GM10248 (cell line): ENCODE measurements around the gene BNIPL.

Source experiments
- CTCF ChIA-PET: fragments of 300-600 bp; sonication (Branson Sonifier 250); formaldehyde crosslinking; extraction: SDS; loops from one replicate; lab custom pipeline; 2021; ENCODE audit warnings: antibody characterized with exemption; lab: Yijun Ruan, JAX
- POLR2A ChIA-PET: fragments of 350-650 bp; sonication (Branson Sonifier 250); formaldehyde crosslinking; extraction: SDS; loops from one replicate; lab custom pipeline; 2020; ENCODE audit warnings: antibody characterized with exemption; lab: Yijun Ruan, JAX
- DNase-seq: peaks from one replicate; pipeline ENCODE4 v3.0.0; 2012; ENCODE audit errors: extremely low spot score
- TF ChIP-seq, protein P1 (sequence below): IDR thresholded peaks from 2 replicates; pipeline ENCODE4 v1.5.1; 2012; ENCODE audit warnings: mild to moderate bottlenecking, low read depth; ENCODE audit errors: extremely low read depth, missing control alignments, control extremely low read depth

Gene BNIPL

DNA sequence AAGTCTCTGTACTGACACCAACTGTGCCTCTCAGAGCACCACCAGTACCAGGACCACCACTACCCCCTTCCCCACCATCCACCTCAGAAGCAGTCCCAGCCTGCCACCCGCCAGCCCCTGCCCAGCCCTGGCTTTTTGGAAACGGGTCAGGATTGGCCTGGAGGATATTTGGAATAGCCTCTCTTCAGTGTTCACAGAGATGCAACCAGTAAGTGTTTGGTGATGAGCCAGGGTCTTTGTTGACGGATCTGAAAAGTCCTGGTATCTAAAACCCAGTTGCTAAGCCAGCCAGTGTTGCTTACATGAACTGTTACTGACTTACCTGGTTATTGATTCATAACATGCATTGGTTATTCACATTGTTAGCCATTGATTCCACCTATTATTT lies 12.3 kb downstream of the BNIPL start:
- POLR2A ChIA-PET, result interaction anchor here (0.6 kb wide), 1 partner anchor 9 kb away, joined by 3 read pairs; no protein-coding TSS in a partner anchor
- TF ChIP-seq, protein P1, sequence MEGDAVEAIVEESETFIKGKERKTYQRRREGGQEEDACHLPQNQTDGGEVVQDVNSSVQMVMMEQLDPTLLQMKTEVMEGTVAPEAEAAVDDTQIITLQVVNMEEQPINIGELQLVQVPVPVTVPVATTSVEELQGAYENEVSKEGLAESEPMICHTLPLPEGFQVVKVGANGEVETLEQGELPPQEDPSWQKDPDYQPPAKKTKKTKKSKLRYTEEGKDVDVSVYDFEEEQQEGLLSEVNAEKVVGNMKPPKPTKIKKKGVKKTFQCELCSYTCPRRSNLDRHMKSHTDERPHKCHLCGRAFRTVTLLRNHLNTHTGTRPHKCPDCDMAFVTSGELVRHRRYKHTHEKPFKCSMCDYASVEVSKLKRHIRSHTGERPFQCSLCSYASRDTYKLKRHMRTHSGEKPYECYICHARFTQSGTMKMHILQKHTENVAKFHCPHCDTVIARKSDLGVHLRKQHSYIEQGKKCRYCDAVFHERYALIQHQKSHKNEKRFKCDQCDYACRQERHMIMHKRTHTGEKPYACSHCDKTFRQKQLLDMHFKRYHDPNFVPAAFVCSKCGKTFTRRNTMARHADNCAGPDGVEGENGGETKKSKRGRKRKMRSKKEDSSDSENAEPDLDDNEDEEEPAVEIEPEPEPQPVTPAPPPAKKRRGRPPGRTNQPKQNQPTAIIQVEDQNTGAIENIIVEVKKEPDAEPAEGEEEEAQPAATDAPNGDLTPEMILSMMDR, result no peak
- CTCF ChIA-PET, result interaction anchor here (0.9 to 6.8 kb wide), 5 partner anchors 10 to 42 kb away, joined by 3 to 69 read pairs (median 5); partner anchors contain the start of genes CDC42SE1, GABPB2, MINDY1 and MLLT11
- no peak for DNase-seq

DNA sequence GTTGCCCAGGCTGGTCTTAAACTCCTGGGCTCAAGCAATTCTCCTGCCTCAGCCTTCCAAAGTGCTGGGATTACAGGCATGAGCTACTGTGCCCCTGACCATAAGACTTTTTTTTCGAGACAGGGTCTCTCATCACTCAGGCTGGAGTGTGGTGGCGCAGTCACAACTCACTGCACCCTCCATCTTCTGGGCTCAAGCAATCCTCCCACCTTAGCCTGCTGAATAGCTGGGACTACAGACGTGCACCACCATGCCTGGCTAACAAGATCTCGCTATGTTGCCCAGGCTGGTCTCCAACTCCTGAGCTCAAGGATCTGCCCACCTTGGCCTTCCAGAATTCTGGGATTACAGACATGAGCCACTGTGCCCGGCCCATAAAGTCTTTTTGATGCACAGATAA lies 13.1 kb downstream of the BNIPL start:
- TF ChIP-seq, protein P1, result no peak
- POLR2A ChIA-PET, result interaction anchor here (0.8 to 1.3 kb wide), 2 partner anchors 9 to 13 kb away, joined by 6 to 10 read pairs; no protein-coding TSS in a partner anchor
- DNase-seq, result no peak
- CTCF ChIA-PET, result interaction anchor here (0.7 to 6.8 kb wide), 5 partner anchors 10 to 25 kb away, joined by 3 to 69 read pairs (median 4); partner anchors contain the start of genes CDC42SE1, GABPB2 and MLLT11

DNA sequence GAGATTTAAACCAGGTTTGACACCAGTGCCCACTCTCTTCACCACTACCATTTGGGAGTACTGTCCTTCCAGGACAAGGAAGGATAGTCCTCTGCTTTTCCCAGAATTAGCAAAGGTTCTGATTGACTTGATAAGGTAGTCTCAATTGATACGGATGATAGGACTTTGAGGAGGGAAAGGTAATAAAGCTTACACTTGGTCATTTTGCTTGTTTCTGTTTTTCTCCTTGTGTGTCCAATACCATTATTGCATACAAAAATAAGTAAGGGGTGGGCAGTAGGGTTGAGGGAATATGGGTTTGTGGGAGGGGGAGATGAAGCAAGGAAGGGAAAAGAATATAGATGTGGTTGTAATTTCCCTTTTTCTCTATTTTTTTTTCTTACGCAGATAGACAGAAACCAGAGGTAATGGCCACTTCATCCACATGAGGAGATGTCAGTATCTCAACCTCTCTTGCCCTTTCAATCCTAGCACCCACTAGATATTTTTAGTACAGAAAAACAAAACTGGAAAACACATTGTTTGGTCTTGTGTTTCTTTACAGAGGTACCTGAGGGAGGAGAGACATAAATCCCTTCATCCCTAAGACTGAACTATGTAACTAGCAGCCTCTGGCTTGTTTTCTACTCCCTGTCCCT lies 13.8 kb downstream of the BNIPL start:
- CTCF ChIA-PET, result interaction anchor here (0.7 to 6.8 kb wide), 5 partner anchors 9 to 26 kb away, joined by 3 to 69 read pairs (median 4); partner anchors contain the start of genes CDC42SE1, GABPB2 and MLLT11
- POLR2A ChIA-PET, result interaction anchor here (1.3 kb wide), 1 partner anchor 8 kb away, joined by 10 read pairs; no protein-coding TSS in a partner anchor
- DNase-seq, result no peak
- TF ChIP-seq, protein P1, result no peak

DNA sequence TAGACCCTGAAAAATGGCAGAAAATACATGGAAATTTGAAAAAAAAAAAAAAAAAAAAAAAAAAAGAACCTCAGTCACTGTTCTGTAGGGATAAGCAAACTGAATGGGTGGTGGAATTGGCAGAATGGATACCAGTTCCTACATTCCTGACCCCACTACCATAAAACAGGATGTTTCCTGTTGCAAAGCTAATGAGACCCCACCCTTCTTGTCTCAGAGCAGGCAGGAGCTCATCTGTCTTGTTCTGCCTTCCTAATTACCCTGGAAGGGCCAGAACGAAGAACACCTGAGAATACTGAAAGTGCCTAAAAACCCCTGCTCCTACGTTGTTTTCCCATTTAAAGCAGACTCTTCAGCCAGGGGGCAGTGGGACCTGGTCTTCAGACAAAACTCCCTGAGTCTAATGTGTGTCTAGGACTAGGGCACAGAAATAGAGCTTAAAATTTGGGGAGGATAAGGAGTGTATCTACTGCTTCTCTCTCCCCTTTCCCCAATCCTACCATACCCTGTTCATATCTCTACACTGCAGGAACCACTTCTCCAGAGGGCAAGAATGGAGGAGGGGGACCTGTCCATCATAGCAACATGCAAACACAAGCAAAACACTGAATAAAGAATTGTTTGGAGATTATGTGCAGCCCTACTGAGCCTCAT lies 15.1 kb downstream of the BNIPL start:
- TF ChIP-seq, protein P1, result no peak
- POLR2A ChIA-PET, result interaction anchor here (0.6 kb wide), 1 partner anchor 29 kb away, joined by 3 read pairs; no protein-coding TSS in a partner anchor

DNA sequence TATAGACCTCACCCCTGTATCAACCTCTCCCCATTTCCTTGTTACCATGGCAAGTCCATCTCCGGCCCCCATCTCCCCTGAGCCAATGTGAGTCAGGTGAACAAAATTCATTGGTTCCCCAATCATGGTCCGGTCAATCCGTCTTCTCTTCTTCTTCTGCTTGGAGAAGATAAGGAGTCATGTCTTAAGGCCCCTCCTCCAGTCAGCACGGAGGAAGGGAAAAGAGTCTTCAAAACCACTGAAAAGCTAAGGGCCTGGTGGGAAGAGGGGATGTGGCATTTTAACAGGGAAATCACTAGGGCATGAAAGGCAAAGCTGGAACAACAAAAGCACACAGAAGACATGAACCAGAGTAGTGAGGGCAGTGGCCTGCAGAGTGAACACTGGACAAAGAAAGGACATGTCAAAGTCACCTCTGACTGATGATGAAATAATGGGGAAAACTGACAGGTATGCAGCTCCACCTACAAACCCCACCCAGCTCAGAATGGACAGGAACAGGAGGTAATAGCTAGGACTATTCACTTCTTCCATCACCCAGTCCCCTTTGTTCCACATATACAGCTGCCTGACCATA lies 18.7 kb downstream of the BNIPL start:
- DNase-seq, result no peak
- POLR2A ChIA-PET, result no interaction called here
- TF ChIP-seq, protein P1, result no peak
- CTCF ChIA-PET, result interaction anchor here (0.8 to 9.5 kb wide), 5 partner anchors 7 to 49 kb away, joined by 3 to 69 read pairs (median 5); partner anchors contain the start of genes C1orf56, GABPB2 and MINDY1

More for the DNA sequence above, 15.1 kb downstream of the BNIPL start:
- no peak for DNase-seq
- CTCF ChIA-PET, result interaction anchor here (1.0 to 6.8 kb wide), 4 partner anchors 8 to 27 kb away, joined by 3 to 69 read pairs (median 6); partner anchors contain the start of genes CDC42SE1, GABPB2 and MLLT11

DNA sequence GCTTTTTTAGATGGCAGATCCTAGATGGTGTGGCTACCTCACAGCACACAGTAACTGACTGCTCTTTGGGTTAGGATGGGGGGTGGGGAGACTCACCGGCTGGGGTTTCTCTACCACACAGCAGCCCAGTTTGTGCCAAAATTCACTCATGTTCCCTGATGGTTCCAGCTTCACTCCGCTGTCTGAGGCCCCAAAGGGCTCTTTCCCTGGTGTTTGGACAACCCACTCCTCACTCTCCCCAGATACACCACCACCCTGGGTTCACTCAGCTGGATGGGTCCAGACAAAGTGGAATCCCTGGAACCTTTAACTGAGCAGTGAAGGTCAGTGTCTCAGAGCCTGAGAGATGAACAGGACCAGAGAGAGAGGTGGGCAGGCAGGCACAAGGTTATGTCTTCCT lies 19.2 kb downstream of the BNIPL start:
- POLR2A ChIA-PET, result no interaction called here
- CTCF ChIA-PET, result interaction anchor here (0.8 to 9.5 kb wide), 6 partner anchors 7 to 101 kb away, joined by 3 to 69 read pairs (median 4); partner anchors contain the start of genes C1orf56, GABPB2, MINDY1 and TNFAIP8L2
- no peak for DNase-seq
- TF ChIP-seq, protein P1, result no peak
